Activated naive CD4-positive, alpha-beta T cell treated with anti-CD3 and anti-CD28 coated beads, Interleukin-2, amount 50 U/mL, for 72 hours (primary cell): Measurements from ENCODE around the gene GLG1. TPM values are rescaled to one million over a fixed set of nuclear protein-coding genes. Genes with fewer than 3 reads are reported as not detected.
A peak's percentile ranks its signal among the peaks of the same experiment; 100 is the strongest.

ENCODE experiments used
- ATAC-seq, 2 donors: fragments of 150-1000 bp; cut with Tn5 transposase; 2 replicates each; pipeline ENCODE4 v1.10.0; 2021; ENCODE audit warnings: mild to moderate bottlenecking in 2 of 2, moderate library complexity in 2 of 2
- DNase-seq, 2 donors: peaks; one replicate each; pipeline ENCODE4 v3.0.0; 2021 to 2022; ENCODE audit warnings: low spot score in 2 of 2
- H3K27ac Mint-ChIP-seq, 2 donors: one replicate each; pipeline ENCODE4 v1.8.0; 2022; ENCODE audit warnings: mild to moderate bottlenecking in 2 of 2, mixed read lengths in 2 of 2
- H3K36me3 Mint-ChIP-seq, 2 donors: one replicate each; pipeline ENCODE4 v1.8.0; 2022; ENCODE audit warnings: mixed read lengths in 2 of 2
- H3K9me3 Mint-ChIP-seq, 2 donors: one replicate each; pipeline ENCODE4 v1.8.0; 2022; ENCODE audit warnings: mixed read lengths in 2 of 2
- total RNA-seq, 2 donors: library from RNA; stranded (reverse); gene quantifications; one replicate each; pipeline ENCODE4 v1.2.3, GENCODE V29; 2022

GLG1 gene
- total RNA-seq, 2 donors from 2014 or later = 73.0 to 80.4 TPM

GRCh38 chr16:74586948-74587347, 20.0 kb downstream of the GLG1 start:
- DNase-seq = no peak
- Mint-ChIP-seq H3K36me3 (no peaks in the 10 kb centered on the region), H3K9me3 (no peaks in the 10 kb centered on the region), H3K27ac (peak overlapping the region in 1 of 2 donors; percentile 46)
- ATAC-seq = no peak

GRCh38 chr16:74585846-74586443, 21.0 kb downstream of the GLG1 start:
- ATAC-seq (no peak), DNase-seq (no peak)
- Mint-ChIP-seq H3K9me3 (no peaks in the 10 kb centered on the region), H3K36me3 (no peaks in the 10 kb centered on the region), H3K27ac (no peak overlapping the region)

GRCh38 chr16:74583926-74584666, 22.8 kb downstream of the GLG1 start:
- DNase-seq = no peak
- Mint-ChIP-seq H3K9me3 (no peaks in the 10 kb centered on the region), H3K27ac (peak overlapping the region; percentile 39 to 72), H3K36me3 (no peaks in the 10 kb centered on the region)
- no peak for ATAC-seq

- ATAC-seq = no peak
- DNase-seq = no peak
- H3K36me3 Mint-ChIP-seq = no peaks in the 10 kb centered on the region
- no peaks in the 10 kb centered on the region for H3K9me3 Mint-ChIP-seq
- H3K27ac Mint-ChIP-seq = peak overlapping the region in 1 of 2 donors; percentile 76
These were observed 23.9 kb downstream of the GLG1 start for GRCh38 chr16:74582970-74583369.

- DNase-seq (no peak), ATAC-seq (no peak)
- H3K27ac Mint-ChIP-seq = peak overlapping the region in 1 of 2 donors; percentile 46
- no peaks in the 10 kb centered on the region for H3K9me3 Mint-ChIP-seq
- no peaks in the 10 kb centered on the region for H3K36me3 Mint-ChIP-seq
These were observed 26.1 kb downstream of the GLG1 start for GRCh38 chr16:74580833-74581232.

- ATAC-seq = no peak
- Mint-ChIP-seq H3K9me3 (no peaks in the 10 kb centered on the region), H3K27ac (peak overlapping the region; percentile 29 to 62), H3K36me3 (no peaks in the 10 kb centered on the region)
- no peak for DNase-seq
These were observed 28.1 kb downstream of the GLG1 start for GRCh38 chr16:74578838-74579237.

GRCh38 chr16:74578433-74578832, 28.5 kb downstream of the GLG1 start:
- DNase-seq (no peak), ATAC-seq (peak in 1 of 2 donors; percentile 25)
- no peaks in the 10 kb centered on the region for H3K36me3 Mint-ChIP-seq
- peak overlapping the region in 1 of 2 donors; percentile 62 for H3K27ac Mint-ChIP-seq
- no peaks in the 10 kb centered on the region for H3K9me3 Mint-ChIP-seq

- Mint-ChIP-seq H3K27ac (peak overlapping the region; percentile 55 to 57), H3K36me3 (no peaks in the 10 kb centered on the region), H3K9me3 (no peaks in the 10 kb centered on the region)
- no peak for DNase-seq
- ATAC-seq = peak; percentile 61 to 89
These were observed 29.0 kb downstream of the GLG1 start for GRCh38 chr16:74577882-74578366.

- DNase-seq (no peak), ATAC-seq (no peak)
- Mint-ChIP-seq H3K9me3 (no peaks in the 10 kb centered on the region), H3K36me3 (no peaks in the 10 kb centered on the region), H3K27ac (peak overlapping the region in 1 of 2 donors; percentile 35)
These were observed 30.9 kb downstream of the GLG1 start for GRCh38 chr16:74575807-74576643.

GRCh38 chr16:74575175-74575806, 31.6 kb downstream of the GLG1 start:
- H3K27ac Mint-ChIP-seq = peak overlapping the region in 1 of 2 donors; percentile 35
- DNase-seq = no peak
- no peaks in the 10 kb centered on the region for H3K36me3 Mint-ChIP-seq
- H3K9me3 Mint-ChIP-seq = no peaks in the 10 kb centered on the region
- ATAC-seq = no peak

GRCh38 chr16:74574146-74574545, 32.8 kb downstream of the GLG1 start:
- H3K27ac Mint-ChIP-seq = peak overlapping the region in 1 of 2 donors; percentile 44
- H3K9me3 Mint-ChIP-seq = no peaks in the 10 kb centered on the region
- DNase-seq (no peak), ATAC-seq (no peak)
- H3K36me3 Mint-ChIP-seq = no peaks in the 10 kb centered on the region

GRCh38 chr16:74573622-74574021, 33.3 kb downstream of the GLG1 start:
- Mint-ChIP-seq H3K36me3 (no peaks in the 10 kb centered on the region), H3K9me3 (no peaks in the 10 kb centered on the region), H3K27ac (peak overlapping the region in 1 of 2 donors; percentile 3)
- no peak for DNase-seq
- ATAC-seq = no peak

GRCh38 chr16:74570412-74571301, 36.3 kb downstream of the GLG1 start:
- Mint-ChIP-seq H3K27ac (peak overlapping the region in 1 of 2 donors; percentile 48), H3K36me3 (peaks cover 0 to 5% of the 10 kb centered on the region in 2 donors), H3K9me3 (no peaks in the 10 kb centered on the region)
- DNase-seq (no peak), ATAC-seq (no peak)

- DNase-seq (no peak), ATAC-seq (peak in 1 of 2 donors; percentile 47)
- H3K36me3 Mint-ChIP-seq = peaks cover 0 to 6% of the 10 kb centered on the region in 2 donors
- H3K9me3 Mint-ChIP-seq = no peaks in the 10 kb centered on the region
- no peak overlapping the region for H3K27ac Mint-ChIP-seq
These were observed 37.8 kb downstream of the GLG1 start for GRCh38 chr16:74568961-74569631.

GRCh38 chr16:74567901-74568300, 39.0 kb downstream of the GLG1 start:
- H3K36me3 Mint-ChIP-seq = peaks cover 0 to 6% of the 10 kb centered on the region in 2 donors
- H3K27ac Mint-ChIP-seq = peak overlapping the region in 1 of 2 donors; percentile 50
- DNase-seq (no peak), ATAC-seq (no peak)
- no peaks in the 10 kb centered on the region for H3K9me3 Mint-ChIP-seq
